Liver (tissue), 9 donors: ENCODE measurements around the gene PUS3. TPM values are rescaled to one million over a fixed set of nuclear protein-coding genes. Genes with fewer than 3 reads are reported as not detected.

Experiments used
- DNase-seq: peaks from one replicate; pipeline ENCODE4 v3.0.0-alpha.2; 2017; ENCODE audit warnings: low spot score
- H3K27ac ChIP-seq, 2 donors: one replicate each; pipeline ENCODE4 v1.7.0; 2013; ENCODE audit warnings: inconsistent platforms in 2 of 2, low read length in 2 of 2, control low read depth in 1 of 2, low read depth in 1 of 2, mild to moderate bottlenecking in 1 of 2
- H3K27me3 ChIP-seq, 4 donors: one replicate each; pipeline versions ENCODE4 v1.6.1 to v1.7.0; 2013; ENCODE audit warnings: low read length in 3 of 4, inconsistent platforms in 1 of 4, mild to moderate bottlenecking in 1 of 4, moderate library complexity in 1 of 4; ENCODE audit not compliant: control insufficient read depth in 4 of 4, insufficient read depth in 4 of 4
- H3K36me3 ChIP-seq, 4 donors: one replicate each; pipeline versions ENCODE4 v1.6.1 to v1.7.0; 2013; ENCODE audit warnings: low read length in 3 of 4, mild to moderate bottlenecking in 3 of 4, low read depth in 1 of 4, moderate library complexity in 1 of 4; ENCODE audit not compliant: control insufficient read depth in 4 of 4, insufficient read depth in 3 of 4
- H3K4me1 ChIP-seq, 4 donors: one replicate each; pipeline versions ENCODE4 v1.6.1 to v1.7.0; 2013; ENCODE audit warnings: low read length in 3 of 4, mild to moderate bottlenecking in 3 of 4, moderate library complexity in 1 of 4; ENCODE audit not compliant: control insufficient read depth in 4 of 4, insufficient read depth in 4 of 4
- H3K4me3 ChIP-seq, 3 donors: one replicate each; pipeline versions ENCODE4 v1.6.1 to v1.7.0; 2013; ENCODE audit warnings: low read length in 3 of 3, control low read depth in 1 of 3, low read depth in 1 of 3, mild to moderate bottlenecking in 1 of 3
- H3K9ac ChIP-seq, 2 donors: one replicate each; pipeline ENCODE4 v1.7.0; 2013; ENCODE audit warnings: low read length in 2 of 2, mild to moderate bottlenecking in 2 of 2, moderate library complexity in 2 of 2, control low read depth in 1 of 2, low read depth in 1 of 2
- H3K9me3 ChIP-seq, 4 donors: one replicate each; pipeline versions ENCODE4 v1.6.1 to v1.7.0; 2013; ENCODE audit warnings: low read length in 3 of 4; ENCODE audit not compliant: control insufficient read depth in 4 of 4
- ATF3 ChIP-seq: IDR thresholded peaks from 2 replicates; pipeline ENCODE4 v1.6.1; 2016; ENCODE audit warnings: antibody characterized with exemption
- CTCF ChIP-seq: fragments of 150-350 bp; IDR thresholded peaks from 2 replicates; pipeline ENCODE4 v1.5.1; 2017; ENCODE audit warnings: improper control_type of control experiment, low read depth, low read length; ENCODE audit not compliant: missing input control
- EGR1 ChIP-seq, 2 donors: IDR thresholded peaks; 2 replicates each; pipeline ENCODE4 v1.6.1; 2016 to 2018; ENCODE audit warnings: antibody characterized with exemption in 2 of 2, low read depth in 2 of 2
- FOXA1 ChIP-seq: IDR thresholded peaks from 2 replicates; pipeline ENCODE4 v1.6.1; 2016; ENCODE audit warnings: antibody characterized with exemption
- FOXA2 ChIP-seq: IDR thresholded peaks from 2 replicates; pipeline ENCODE4 v1.6.1; 2016; ENCODE audit warnings: antibody characterized with exemption
- GABPA ChIP-seq, 2 donors: IDR thresholded peaks in 1 of 2; conservative IDR thresholded peaks in 1 of 2; 2 replicates each; pipeline ENCODE4 v1.6.1; 2016; ENCODE audit warnings: antibody characterized with exemption in 2 of 2, mild to moderate bottlenecking in 1 of 2, moderate library complexity in 1 of 2
- HNF4A ChIP-seq, 2 donors: conservative IDR thresholded peaks; 2 replicates each; pipeline ENCODE4 v1.6.1; 2016; ENCODE audit warnings: antibody characterized with exemption in 2 of 2, mild to moderate bottlenecking in 2 of 2
- JUND ChIP-seq, 2 donors: IDR thresholded peaks; 2 replicates each; pipeline ENCODE4 v1.6.1; 2016; ENCODE audit warnings: antibody characterized with exemption in 2 of 2
- MAX ChIP-seq: IDR thresholded peaks from 2 replicates; pipeline ENCODE4 v1.6.1; 2016; ENCODE audit warnings: antibody characterized with exemption
- NR2F2 ChIP-seq: IDR thresholded peaks from 2 replicates; pipeline ENCODE4 v1.6.1; 2016; ENCODE audit warnings: antibody characterized with exemption
- RAD21 ChIP-seq, 2 donors: IDR thresholded peaks; 2 replicates each; pipeline ENCODE4 v1.6.1; 2016; ENCODE audit warnings: antibody characterized with exemption in 2 of 2, mild to moderate bottlenecking in 2 of 2
- REST ChIP-seq: IDR thresholded peaks from 2 replicates; pipeline ENCODE4 v1.6.1; 2016; ENCODE audit warnings: antibody characterized with exemption, mild to moderate bottlenecking
- RXRA ChIP-seq, 2 donors: IDR thresholded peaks; 2 replicates each; pipeline ENCODE4 v1.6.1; 2017 to 2018; ENCODE audit warnings: antibody characterized with exemption in 2 of 2, mild to moderate bottlenecking in 1 of 2
- TAF1 ChIP-seq: conservative IDR thresholded peaks from 2 replicates; pipeline ENCODE4 v1.6.1; 2016; ENCODE audit warnings: antibody characterized with exemption, mild to moderate bottlenecking
- YY1 ChIP-seq: IDR thresholded peaks from 2 replicates; pipeline ENCODE4 v1.6.1; 2016; ENCODE audit warnings: antibody characterized with exemption, mild to moderate bottlenecking
- WGBS: extraction: QIAGEN DNeasy Blood & Tissue Kit; methylation state at CpG from one replicate; pipeline ENCODE4 v1.1.7; 2013; 5-methylcytosine and 5-hydroxymethylcytosine counted together
- polyA plus RNA-seq, 2 donors: library from polyadenylated mRNA; stranded (reverse) in 1 of 2; unstranded in 1 of 2; fragments of 200-250 nt in 1 of 2; fragments of >200 nt in 1 of 2; fragmentation: Nextera tagmentation in 1 of 2; extraction: Ambion mirVana in 1 of 2; gene quantifications; one replicate each; pipeline versions ENCODE4 v1.2.1 to v1.2.3, GENCODE V29; 2013 to 2015
- total RNA-seq, 2 donors: library from RNA; depleted of rRNA; stranded (reverse); fragments of >200 nt; gene quantifications; one replicate each; pipeline ENCODE4 v1.2.3, GENCODE V29; 2014
- TF ChIP-seq, protein P1 (sequence below): IDR thresholded peaks from 2 replicates; pipeline ENCODE4 v1.6.1; 2016; ENCODE audit warnings: antibody characterized with exemption
- donor health status: healthy.
- donor health status: healthy.
- donor health status: healthy.
- donor health status: healthy.
- donor health status: healthy.

PUS3 gene
- total and polyA plus RNA-seq, 4 donors: 15.5 to 22.2 (median 17.1) TPM

DNA sequence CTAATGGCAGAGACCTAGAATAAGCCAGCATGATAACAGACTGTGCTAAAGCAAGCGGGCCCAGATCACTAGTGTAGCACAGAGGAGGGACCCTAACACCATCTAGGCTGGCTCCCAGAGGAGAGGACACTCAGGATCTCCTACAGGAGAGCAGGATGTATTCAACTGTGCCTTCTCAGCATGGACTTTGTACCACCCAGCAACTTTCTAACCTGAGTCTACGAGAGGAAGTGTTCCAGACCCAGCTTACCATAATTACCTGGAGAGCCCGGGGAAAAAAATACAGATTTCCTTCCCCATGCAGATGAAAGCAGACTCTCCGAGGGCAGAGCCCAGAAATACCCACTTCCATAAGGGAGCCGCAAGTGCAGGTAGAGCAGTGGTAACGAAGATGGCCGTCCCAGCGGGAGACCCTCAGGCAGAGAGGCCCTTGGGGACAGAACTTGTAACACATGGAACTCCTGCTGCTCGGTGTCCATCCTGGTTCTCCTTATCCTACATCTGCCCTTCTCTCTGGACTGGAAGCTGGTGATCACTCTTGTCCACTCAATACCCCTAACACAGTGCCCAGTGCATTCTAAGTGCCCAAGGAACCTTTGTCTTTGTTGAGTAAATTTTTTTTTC lies 21.5 kb upstream of the PUS3 start:
- Histone ChIP-seq H3K27me3 (no peaks in the 10 kb centered on the region), H3K4me3 (no peak overlapping the region), H3K4me1 (peaks cover 3 to 15% (median 7%) of the 10 kb centered on the region in 4 donors), H3K36me3 (no peaks in the 10 kb centered on the region), H3K9me3 (no peaks in the 10 kb centered on the region), H3K27ac (no peak overlapping the region), H3K9ac (peak overlapping the region in 1 of 2 donors; percentile 40)
- 90% methylated on average over 9 of the region's 9 CpGs for WGBS
- TF ChIP-seq, protein P1, sequence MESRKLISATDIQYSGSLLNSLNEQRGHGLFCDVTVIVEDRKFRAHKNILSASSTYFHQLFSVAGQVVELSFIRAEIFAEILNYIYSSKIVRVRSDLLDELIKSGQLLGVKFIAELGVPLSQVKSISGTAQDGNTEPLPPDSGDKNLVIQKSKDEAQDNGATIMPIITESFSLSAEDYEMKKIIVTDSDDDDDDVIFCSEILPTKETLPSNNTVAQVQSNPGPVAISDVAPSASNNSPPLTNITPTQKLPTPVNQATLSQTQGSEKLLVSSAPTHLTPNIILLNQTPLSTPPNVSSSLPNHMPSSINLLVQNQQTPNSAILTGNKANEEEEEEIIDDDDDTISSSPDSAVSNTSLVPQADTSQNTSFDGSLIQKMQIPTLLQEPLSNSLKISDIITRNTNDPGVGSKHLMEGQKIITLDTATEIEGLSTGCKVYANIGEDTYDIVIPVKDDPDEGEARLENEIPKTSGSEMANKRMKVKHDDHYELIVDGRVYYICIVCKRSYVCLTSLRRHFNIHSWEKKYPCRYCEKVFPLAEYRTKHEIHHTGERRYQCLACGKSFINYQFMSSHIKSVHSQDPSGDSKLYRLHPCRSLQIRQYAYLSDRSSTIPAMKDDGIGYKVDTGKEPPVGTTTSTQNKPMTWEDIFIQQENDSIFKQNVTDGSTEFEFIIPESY: no peak
- DNase-seq: no peak

GRCh38 chr11:125923633-125924032 lies 20.6 kb upstream of the PUS3 start:
- peaks cover 3 to 15% (median 7%) of the 10 kb centered on the region in 4 donors for H3K4me1 ChIP-seq
- H3K9ac ChIP-seq: no peak overlapping the region
- no peaks in the 10 kb centered on the region for H3K36me3 ChIP-seq
- TF ChIP-seq ATF3 (no peak), CTCF (no peak)
- H3K27ac ChIP-seq: no peak overlapping the region
- no peaks in the 10 kb centered on the region for H3K27me3 ChIP-seq
- no peak for DNase-seq
- H3K9me3 ChIP-seq: no peaks in the 10 kb centered on the region
- no peak overlapping the region for H3K4me3 ChIP-seq
- 89% methylated on average over 8 of the region's 8 CpGs for WGBS

DNA sequence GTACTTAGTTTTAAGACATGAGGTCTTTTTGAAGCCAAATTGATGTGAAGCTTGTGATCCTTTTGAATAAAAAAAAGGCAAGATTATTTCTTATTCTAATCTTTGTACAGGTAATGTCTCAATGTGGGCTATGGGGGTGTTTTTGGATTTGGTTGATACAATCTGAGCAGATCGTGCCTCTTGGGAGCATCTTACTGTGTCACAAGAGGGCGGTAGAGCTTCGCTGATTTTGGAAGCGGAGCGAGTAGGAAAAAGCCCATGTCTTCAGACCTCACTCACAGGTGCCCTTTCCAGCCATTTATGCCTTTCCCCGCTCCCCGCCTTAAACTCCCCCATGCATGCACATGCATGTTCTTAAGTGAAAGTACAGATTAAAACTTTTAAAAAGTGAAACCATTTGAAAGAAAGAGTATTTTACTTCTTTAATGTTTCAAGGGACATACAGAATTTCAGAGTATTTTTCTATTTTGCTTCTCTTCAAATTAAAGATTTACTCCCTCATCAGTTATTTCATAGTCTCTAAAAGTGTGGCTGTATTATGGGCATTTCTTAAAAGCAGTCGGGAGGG lies 20.1 kb upstream of the PUS3 start:
- 7% methylated on average over 8 of the region's 8 CpGs for WGBS
- no peak for TF ChIP-seq REST
- no peak for TF ChIP-seq ATF3
- no peak for TF ChIP-seq NR2F2
- TF ChIP-seq RAD21 (IDR thresholded peaks at IDR 0.05): peak; percentile 92 to 96
- no peak for TF ChIP-seq EGR1 (IDR thresholded peaks at IDR 0.05; ENCODE audit: low read depth in 2 of 2)
- no peak for TF ChIP-seq FOXA1
- no peak for TF ChIP-seq HNF4A (conservative IDR thresholded peaks at IDR 0.05)
- TF ChIP-seq CTCF: peak; percentile 85
- TF ChIP-seq MAX: no peak
- TF ChIP-seq YY1: no peak
- no peak for TF ChIP-seq GABPA (IDR thresholded peaks at IDR 0.05 in 1 of 2, conservative IDR thresholded peaks at IDR 0.05 in 1 of 2)
- no peak for TF ChIP-seq TAF1
- TF ChIP-seq RXRA (IDR thresholded peaks at IDR 0.05): no peak
- no peak for TF ChIP-seq FOXA2
- TF ChIP-seq JUND (IDR thresholded peaks at IDR 0.05): no peak

More for the DNA sequence above, 20.1 kb upstream of the PUS3 start:
- Histone ChIP-seq H3K27ac (no peak overlapping the region), H3K9ac (no peak overlapping the region), H3K4me1 (peaks cover 3 to 15% (median 7%) of the 10 kb centered on the region in 4 donors), H3K9me3 (no peaks in the 10 kb centered on the region), H3K27me3 (no peaks in the 10 kb centered on the region), H3K4me3 (no peak overlapping the region), H3K36me3 (no peaks in the 10 kb centered on the region)
- peak; percentile 58 for DNase-seq
